ENCODE data around the gene SRSF4.

GRCh38 chr1:29197590-29197924, 15.9 kb upstream of the SRSF4 start:
- TF ChIP-seq CTCF (IDR thresholded peaks at IDR 0.05), result peak in 3 of 6 experiments; percentile 29 to 42 (median 41)
- no peak for TF ChIP-seq POLR2A (IDR thresholded peaks at IDR 0.05)

Data from thyroid gland (tissue), 4 donors.